ENCODE measurements around the gene ARID1B.

DNA sequence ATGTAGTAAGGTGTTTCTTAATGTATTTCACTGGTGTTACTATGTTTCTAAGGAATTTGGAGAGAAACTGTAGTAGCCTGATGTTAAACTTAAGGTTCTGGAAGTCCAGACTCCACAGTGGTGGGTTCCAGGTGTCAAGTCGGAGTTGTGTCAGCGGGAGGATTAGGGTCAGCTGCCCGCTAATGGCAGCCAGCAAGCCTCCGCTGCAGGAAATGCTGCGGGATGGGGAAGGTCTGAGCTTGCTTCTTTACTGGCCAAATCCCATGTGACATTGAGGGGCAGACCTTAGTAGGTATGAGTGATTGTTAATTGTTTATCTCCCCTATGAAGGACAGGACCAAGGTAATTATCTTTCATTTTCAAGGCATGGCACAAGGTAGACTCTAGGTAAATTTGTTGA is 3.7 kb upstream of the ARID1B start:
- TF ChIP-seq POLR2A (IDR thresholded peaks at IDR 0.05) (no peak), CTCF (IDR thresholded peaks at IDR 0.05) (no peak)
